GM13976 (cell line): ENCODE measurements around the gene PRIM2.
"Not testable (repeated sequence)": the region's sequence is repeated elsewhere in the genome, so short reads cannot be mapped to it uniquely, and the experiment has no call there.

Source experiments
- DNase-seq: peaks from one replicate; pipeline ENCODE4 v3.0.0; 2012; ENCODE audit warnings: low spot score
- in situ Hi-C: fragments of 300-500 bp; cut with MboI; formaldehyde crosslinking; loops from one replicate; pipeline ENCODE4 v1.12.0; 2022; ENCODE audit warnings: low sequenced_read_pairs, mixed read lengths, inconsistent platforms; ENCODE audit not compliant: unreplicated experiment
- TF ChIP-seq, protein P1 (sequence below): IDR thresholded peaks from 2 replicates; pipeline ENCODE4 v1.5.1; 2012; ENCODE audit warnings: borderline replicate concordance, mild to moderate bottlenecking; ENCODE audit not compliant: insufficient read depth; ENCODE audit errors: extremely low read depth, missing control alignments, control extremely low read depth

PRIM2 gene

DNA sequence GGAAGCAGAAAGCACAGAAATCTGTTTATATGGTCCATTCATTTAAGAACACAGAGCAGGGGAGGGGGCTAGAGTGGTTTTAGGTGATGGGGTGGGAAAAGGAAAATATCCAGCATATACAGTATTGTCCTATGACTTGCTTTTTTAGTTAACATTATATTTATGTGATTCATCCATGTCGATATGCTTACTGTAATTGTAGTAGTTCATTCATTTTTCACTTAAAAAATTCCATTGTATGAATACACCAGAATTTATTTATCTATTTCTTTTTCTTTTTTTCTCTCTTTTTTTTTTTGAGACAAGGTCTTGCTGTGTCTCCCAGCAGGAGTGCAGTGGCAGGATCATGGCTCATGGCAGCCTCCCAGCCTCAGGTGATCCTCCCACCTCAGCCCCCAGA is 9.6 kb upstream of the PRIM2 start:
- in situ Hi-C loops, result loop anchor here (25.0 kb wide), 3 partner anchors 121 to 671 kb away; partner anchors contain the start of genes DST and KIAA1586
- no peak for DNase-seq
- TF ChIP-seq, protein P1, sequence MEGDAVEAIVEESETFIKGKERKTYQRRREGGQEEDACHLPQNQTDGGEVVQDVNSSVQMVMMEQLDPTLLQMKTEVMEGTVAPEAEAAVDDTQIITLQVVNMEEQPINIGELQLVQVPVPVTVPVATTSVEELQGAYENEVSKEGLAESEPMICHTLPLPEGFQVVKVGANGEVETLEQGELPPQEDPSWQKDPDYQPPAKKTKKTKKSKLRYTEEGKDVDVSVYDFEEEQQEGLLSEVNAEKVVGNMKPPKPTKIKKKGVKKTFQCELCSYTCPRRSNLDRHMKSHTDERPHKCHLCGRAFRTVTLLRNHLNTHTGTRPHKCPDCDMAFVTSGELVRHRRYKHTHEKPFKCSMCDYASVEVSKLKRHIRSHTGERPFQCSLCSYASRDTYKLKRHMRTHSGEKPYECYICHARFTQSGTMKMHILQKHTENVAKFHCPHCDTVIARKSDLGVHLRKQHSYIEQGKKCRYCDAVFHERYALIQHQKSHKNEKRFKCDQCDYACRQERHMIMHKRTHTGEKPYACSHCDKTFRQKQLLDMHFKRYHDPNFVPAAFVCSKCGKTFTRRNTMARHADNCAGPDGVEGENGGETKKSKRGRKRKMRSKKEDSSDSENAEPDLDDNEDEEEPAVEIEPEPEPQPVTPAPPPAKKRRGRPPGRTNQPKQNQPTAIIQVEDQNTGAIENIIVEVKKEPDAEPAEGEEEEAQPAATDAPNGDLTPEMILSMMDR, result no peak

DNA sequence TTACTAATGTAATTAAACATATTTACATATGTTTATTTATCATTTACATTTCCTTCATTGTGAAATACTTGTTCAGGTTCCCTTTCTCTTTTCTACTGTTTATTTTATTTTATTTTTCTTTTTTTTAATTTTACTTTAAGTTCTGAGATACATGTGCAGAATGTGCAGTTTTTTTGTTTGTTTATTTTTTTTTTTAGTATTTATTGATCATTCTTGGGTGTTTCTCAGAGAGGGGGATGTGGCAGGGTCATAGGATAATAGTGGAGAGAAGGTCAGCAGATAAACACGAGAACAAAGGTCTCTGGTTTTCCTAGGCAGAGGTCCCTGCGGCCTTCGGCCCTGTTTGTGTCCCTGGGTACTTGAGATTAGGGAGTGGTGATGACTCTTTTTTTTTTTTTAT is 8.7 kb upstream of the PRIM2 start:
- in situ Hi-C loops, result loop anchor here (25.0 kb wide), 3 partner anchors 121 to 671 kb away; partner anchors contain the start of genes DST and KIAA1586
- not testable (repeated sequence) for DNase-seq

DNA sequence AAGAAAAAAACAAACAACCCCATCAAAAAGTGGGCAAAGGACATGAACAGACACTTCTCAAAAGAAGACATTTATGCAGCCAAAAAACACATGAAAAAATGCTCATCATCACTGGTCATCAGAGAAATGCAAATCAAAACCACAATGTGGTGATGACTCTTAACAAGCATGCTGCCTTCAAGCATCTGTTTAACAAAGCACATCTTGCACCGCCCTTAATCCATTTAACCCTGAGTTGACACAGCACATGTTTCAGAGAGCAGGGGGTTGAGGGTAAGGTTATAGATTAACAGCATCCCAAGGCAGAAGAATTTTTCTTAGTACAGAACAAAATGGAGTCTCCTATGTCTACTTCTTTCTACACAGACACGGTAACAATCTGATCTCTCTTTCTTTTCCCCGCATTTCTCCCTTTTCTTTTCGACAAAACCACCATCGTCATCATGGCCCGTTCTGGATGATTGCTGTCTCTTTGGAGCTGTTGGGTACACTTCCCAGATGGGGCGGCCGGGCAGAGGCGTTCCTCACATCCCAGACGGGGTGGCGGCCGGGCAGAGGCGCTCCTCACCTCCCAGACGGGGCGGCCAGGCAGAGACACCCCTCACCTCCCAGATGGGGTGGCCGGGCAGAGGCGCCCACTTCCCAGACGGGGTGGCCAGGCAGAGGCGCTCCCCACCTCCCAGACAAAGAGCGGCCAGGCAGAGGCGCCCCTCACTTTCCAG is 7.2 kb upstream of the PRIM2 start:
- in situ Hi-C loops, result loop anchor here (25.0 kb wide), 3 partner anchors 123 to 673 kb away; partner anchors contain the start of genes DST and KIAA1586

DNA sequence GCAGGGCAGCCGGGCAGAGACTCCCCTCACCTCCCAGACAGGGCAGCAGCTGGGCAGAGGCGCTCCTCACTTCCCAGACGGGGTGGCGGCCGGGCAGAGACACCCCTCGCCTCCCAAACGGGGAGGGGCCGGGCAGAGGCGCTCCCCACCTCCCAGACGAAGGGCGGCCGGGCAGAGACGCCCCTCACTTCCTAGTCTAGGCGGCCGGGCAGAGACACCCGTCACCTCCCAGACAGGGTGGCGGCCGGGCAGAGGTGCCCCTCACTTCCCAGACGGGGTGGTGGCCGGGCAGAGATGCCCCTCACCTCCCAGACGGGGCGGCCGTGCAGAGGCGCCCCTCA is 6.6 kb upstream of the PRIM2 start:
- no peak for DNase-seq
- in situ Hi-C loops, result loop anchor here (25.0 kb wide), 3 partner anchors 123 to 673 kb away; partner anchors contain the start of genes DST and KIAA1586
- TF ChIP-seq, protein P1, result no peak

More for the DNA sequence above, 7.2 kb upstream of the PRIM2 start:
- not testable (repeated sequence) for DNase-seq

- not testable (repeated sequence) for DNase-seq
- in situ Hi-C loops, result loop anchor here (25.0 kb wide), 3 partner anchors 124 to 674 kb away; partner anchors contain the start of genes DST and KIAA1586
These were observed 6.0 kb upstream of the PRIM2 start for GRCh38 chr6:57311300-57312003.

- DNase-seq, result no peak
- TF ChIP-seq, protein P1, result no peak
- in situ Hi-C loops, result loop anchor here (25.0 kb wide), 3 partner anchors 125 to 675 kb away; partner anchors contain the start of genes DST and KIAA1586
These were observed 5.5 kb upstream of the PRIM2 start for GRCh38 chr6:57312004-57312345.

- in situ Hi-C loops, result loop anchor here (25.0 kb wide), 3 partner anchors 126 to 676 kb away; partner anchors contain the start of genes DST and KIAA1586
- TF ChIP-seq, protein P1, result no peak
These were observed 4.4 kb upstream of the PRIM2 start for GRCh38 chr6:57313009-57313408.

More at GRCh38 chr6:57313009-57313408, 4.4 kb upstream of the PRIM2 start:
- DNase-seq, result no peak
